Peyer's patch (tissue), 4 donors: Measurements from ENCODE around the gene ZNRF1. TPM values are rescaled to one million over a fixed set of nuclear protein-coding genes. Genes with fewer than 3 reads are reported as not detected.
A peak's percentile ranks its signal among the peaks of the same experiment; 100 is the strongest.
"Not testable (repeated sequence)": the region's sequence is repeated elsewhere in the genome, so short reads cannot be mapped to it uniquely, and the experiment has no call there.

Experiments used
- DNase-seq, 3 donors: peaks; one replicate each; pipeline ENCODE4 v3.0.0-alpha.2; 2017 to 2019
- H3K27ac ChIP-seq, 4 donors: fragments of 200-600 bp; sonication (generic); one replicate each; pipeline ENCODE4 v1.5.1; 2016 to 2019
- H3K27me3 ChIP-seq, 2 donors: fragments of 200-600 bp; sonication (generic); one replicate each; pipeline ENCODE4 v1.5.1; 2019
- H3K36me3 ChIP-seq, 3 donors: fragments of 200-600 bp; sonication (generic); one replicate each; pipeline ENCODE4 v1.5.1; 2016 to 2019
- H3K4me1 ChIP-seq, 4 donors: fragments of 200-600 bp; sonication (generic); one replicate each; pipeline ENCODE4 v1.5.1; 2016 to 2019
- H3K4me3 ChIP-seq, 4 donors: fragments of 200-600 bp; sonication (generic); 1 replicate in 3 of 4; 2 replicates in 1 of 4; pipeline ENCODE4 v1.5.1; 2016 to 2019; ENCODE audit warnings: mild to moderate bottlenecking in 1 of 4
- H3K9me3 ChIP-seq, 4 donors: fragments of 200-600 bp; sonication (generic); one replicate each; pipeline ENCODE4 v1.5.1; 2016 to 2019; ENCODE audit warnings: mild to moderate bottlenecking in 1 of 4
- POLR2A ChIP-seq, 2 donors: fragments of 450-650 bp; IDR thresholded peaks; one replicate each; pipeline ENCODE4 v1.5.1; 2017; ENCODE audit warnings: antibody characterized with exemption in 2 of 2, mild to moderate bottlenecking in 2 of 2, moderate library complexity in 2 of 2
- total RNA-seq, 4 donors: library from RNA; depleted of rRNA; stranded (reverse); fragments of >200 nt; gene quantifications; one replicate each; pipeline ENCODE4 v1.1.0, GENCODE V29; 2016
- TF ChIP-seq, protein P1 (sequence below), 6 experiments: fragments of 450-650 bp in 4 of 6; fragments of 200-600 bp in 2 of 6; sonication (generic) in 1 of 6; IDR thresholded peaks; one replicate each; pipeline ENCODE4 v1.5.1; 2017 to 2019; ENCODE audit warnings: antibody characterized with exemption in 6 of 6, mild to moderate bottlenecking in 3 of 6, moderate library complexity in 1 of 6

The ZNRF1 gene
- total RNA-seq, 4 donors from 2014 or later = 10.7 to 32.7 (median 16.4) TPM

DNA sequence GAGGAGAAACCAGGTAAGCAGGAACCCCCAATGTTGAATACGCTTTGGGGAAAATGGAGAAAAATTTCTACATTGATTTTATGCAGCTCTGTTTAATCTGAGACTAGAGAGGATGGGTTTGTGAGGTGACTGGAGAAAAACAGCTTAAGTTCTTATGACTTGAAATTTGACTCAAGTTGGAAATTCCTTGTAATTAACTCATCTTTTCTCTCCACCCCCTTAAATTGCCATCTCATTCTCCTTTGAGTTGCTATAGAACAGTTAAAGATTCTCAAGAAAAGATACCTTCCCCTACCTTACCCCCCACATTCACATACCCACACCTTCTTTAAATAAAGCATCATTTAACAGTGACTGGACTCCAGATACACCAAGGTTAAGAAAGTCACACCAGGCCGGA lies 24.2 kb downstream of the ZNRF1 start:
- Histone ChIP-seq H3K36me3 (no peaks in the 10 kb centered on the region), H3K4me3 (no peak overlapping the region), H3K27ac (no peak overlapping the region), H3K27me3 (no peaks in the 10 kb centered on the region), H3K9me3 (no peaks in the 10 kb centered on the region), H3K4me1 (peaks cover 0 to 6% (median 0%) of the 10 kb centered on the region in 4 donors)
- TF ChIP-seq POLR2A (IDR thresholded peaks at IDR 0.05) = no peak
- no peak for DNase-seq

- H3K27ac ChIP-seq = no peak overlapping the region
- H3K4me3 ChIP-seq = no peak overlapping the region
- DNase-seq = no peak
- no peaks in the 10 kb centered on the region for H3K9me3 ChIP-seq
- no peak for TF ChIP-seq POLR2A (IDR thresholded peaks at IDR 0.05)
- TF ChIP-seq, protein P1, sequence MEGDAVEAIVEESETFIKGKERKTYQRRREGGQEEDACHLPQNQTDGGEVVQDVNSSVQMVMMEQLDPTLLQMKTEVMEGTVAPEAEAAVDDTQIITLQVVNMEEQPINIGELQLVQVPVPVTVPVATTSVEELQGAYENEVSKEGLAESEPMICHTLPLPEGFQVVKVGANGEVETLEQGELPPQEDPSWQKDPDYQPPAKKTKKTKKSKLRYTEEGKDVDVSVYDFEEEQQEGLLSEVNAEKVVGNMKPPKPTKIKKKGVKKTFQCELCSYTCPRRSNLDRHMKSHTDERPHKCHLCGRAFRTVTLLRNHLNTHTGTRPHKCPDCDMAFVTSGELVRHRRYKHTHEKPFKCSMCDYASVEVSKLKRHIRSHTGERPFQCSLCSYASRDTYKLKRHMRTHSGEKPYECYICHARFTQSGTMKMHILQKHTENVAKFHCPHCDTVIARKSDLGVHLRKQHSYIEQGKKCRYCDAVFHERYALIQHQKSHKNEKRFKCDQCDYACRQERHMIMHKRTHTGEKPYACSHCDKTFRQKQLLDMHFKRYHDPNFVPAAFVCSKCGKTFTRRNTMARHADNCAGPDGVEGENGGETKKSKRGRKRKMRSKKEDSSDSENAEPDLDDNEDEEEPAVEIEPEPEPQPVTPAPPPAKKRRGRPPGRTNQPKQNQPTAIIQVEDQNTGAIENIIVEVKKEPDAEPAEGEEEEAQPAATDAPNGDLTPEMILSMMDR (IDR thresholded peaks at IDR 0.05) = no peak
- H3K36me3 ChIP-seq = no peaks in the 10 kb centered on the region
- H3K27me3 ChIP-seq = no peaks in the 10 kb centered on the region
- H3K4me1 ChIP-seq = peaks cover 0 to 6% (median 0%) of the 10 kb centered on the region in 4 donors
Observed at GRCh38 chr16:75024182-75024581, 25.4 kb downstream of the ZNRF1 start.

DNA sequence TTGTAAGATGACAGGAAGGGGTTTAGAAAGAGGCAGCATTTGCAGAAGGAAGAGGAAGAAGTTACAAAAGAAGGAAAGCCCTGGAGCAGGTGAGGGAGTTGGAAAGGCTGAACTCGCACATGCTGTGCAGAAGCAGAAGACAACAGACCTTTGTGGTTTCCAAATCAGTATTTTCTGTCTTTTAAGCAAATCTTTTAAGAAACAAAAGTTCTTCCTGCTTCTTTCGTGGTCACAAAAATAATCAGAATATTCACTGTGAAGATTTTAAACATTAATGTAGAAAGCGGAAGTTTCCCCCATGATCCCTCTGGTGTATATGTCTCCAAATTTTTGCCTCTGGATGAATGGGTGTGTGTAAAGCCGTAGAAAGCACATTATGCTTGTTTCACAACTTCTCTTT lies 25.8 kb downstream of the ZNRF1 start:
- Histone ChIP-seq H3K4me1 (peaks cover 0 to 6% (median 0%) of the 10 kb centered on the region in 4 donors), H3K4me3 (no peak overlapping the region), H3K27ac (no peak overlapping the region), H3K27me3 (no peaks in the 10 kb centered on the region), H3K36me3 (no peaks in the 10 kb centered on the region), H3K9me3 (no peaks in the 10 kb centered on the region)
- no peak for DNase-seq
- TF ChIP-seq POLR2A (IDR thresholded peaks at IDR 0.05) = no peak
- TF ChIP-seq, protein P1 (IDR thresholded peaks at IDR 0.05) = no peak

GRCh38 chr16:75025761-75026160 lies 26.9 kb downstream of the ZNRF1 start:
- no peak for DNase-seq
- Histone ChIP-seq H3K36me3 (no peaks in the 10 kb centered on the region), H3K4me3 (no peak overlapping the region), H3K9me3 (no peaks in the 10 kb centered on the region), H3K27me3 (no peaks in the 10 kb centered on the region), H3K27ac (peak overlapping the region; percentile 4 to 75 (median 52)), H3K4me1 (peaks cover 0 to 6% (median 0%) of the 10 kb centered on the region in 4 donors)
- TF ChIP-seq, protein P1 (IDR thresholded peaks at IDR 0.05) = no peak
- TF ChIP-seq POLR2A (IDR thresholded peaks at IDR 0.05) = no peak

GRCh38 chr16:75026239-75026891 lies 27.5 kb downstream of the ZNRF1 start:
- not testable (repeated sequence) for H3K9me3 ChIP-seq, H3K27me3 ChIP-seq, DNase-seq, H3K36me3 ChIP-seq, H3K4me3 ChIP-seq, H3K4me1 ChIP-seq
- peak overlapping the region; percentile 38 to 73 (median 66) for H3K27ac ChIP-seq

- H3K36me3 ChIP-seq = no peaks in the 10 kb centered on the region
- no peaks in the 10 kb centered on the region for H3K9me3 ChIP-seq
- H3K4me1 ChIP-seq = peaks cover 0 to 6% (median 0%) of the 10 kb centered on the region in 4 donors
- H3K27ac ChIP-seq = peak overlapping the region in 3 of 4 donors; percentile 38 to 69 (median 62)
- no peak for DNase-seq
- no peak overlapping the region for H3K4me3 ChIP-seq
- no peak for TF ChIP-seq POLR2A (IDR thresholded peaks at IDR 0.05)
- TF ChIP-seq, protein P1 (IDR thresholded peaks at IDR 0.05) = no peak
- no peaks in the 10 kb centered on the region for H3K27me3 ChIP-seq
Observed at GRCh38 chr16:75026892-75027391, 28.1 kb downstream of the ZNRF1 start.
